Activated CD8-positive, alpha-beta T cell treated with anti-CD3 and anti-CD28 coated beads, Interleukin-2, amount 10 ng/mL, durations not matched to agents 7 days and 5 days (primary cell): Measurements from ENCODE around the gene ASIC1. TPM values are rescaled to one million over a fixed set of nuclear protein-coding genes. Genes with fewer than 3 reads are reported as not detected.
A peak's percentile ranks its signal among the peaks of the same experiment; 100 is the strongest.

Source experiments
- ATAC-seq: fragments of 150-1000 bp; cut with Tn5 transposase; one replicate; pipeline ENCODE4 v1.10.0; 2021; ENCODE audit warnings: moderate library complexity
- CTCF ChIA-PET: fragments of 350-600 bp; sonication (Branson Sonifier 250); formaldehyde crosslinking; loops from one replicate; lab custom pipeline; 2021; ENCODE audit warnings: antibody characterized with exemption; lab: Charles Lee
- POLR2A ChIA-PET: fragments of 350-600 bp; sonication (Branson Sonifier 250); formaldehyde crosslinking; loops from one replicate; lab custom pipeline; 2021; ENCODE audit warnings: antibody characterized with exemption; lab: Charles Lee
- DNase-seq: peaks from one replicate; pipeline ENCODE4 v3.0.0-alpha.2; 2020
- H3K27ac Mint-ChIP-seq: one replicate; pipeline ENCODE4 v1.8.0; 2021; ENCODE audit warnings: mild to moderate bottlenecking, mixed read lengths
- H3K27me3 Mint-ChIP-seq: one replicate; pipeline ENCODE4 v1.8.0; 2021; ENCODE audit warnings: low read depth, mixed read lengths
- H3K36me3 Mint-ChIP-seq: one replicate; pipeline ENCODE4 v1.8.0; 2021; ENCODE audit warnings: low read depth, mixed read lengths
- H3K4me1 Mint-ChIP-seq: one replicate; pipeline ENCODE4 v1.8.0; 2021; ENCODE audit warnings: low read depth, mixed read lengths
- H3K4me3 Mint-ChIP-seq: one replicate; pipeline ENCODE4 v1.8.0; 2021; ENCODE audit warnings: mild to moderate bottlenecking, mixed read lengths
- H3K9me3 Mint-ChIP-seq: one replicate; pipeline ENCODE4 v1.8.0; 2022; ENCODE audit warnings: mixed read lengths; ENCODE audit not compliant: insufficient read depth
- total RNA-seq, 2 experiments: library from RNA; stranded (reverse); gene quantifications; one replicate each; pipeline ENCODE4 v1.2.3, GENCODE V29; 2021

Gene ASIC1
- total RNA-seq, 2 experiments from 2014 or later: 25.4 to 27.9 TPM

- ChIA-PET CTCF (interaction anchor here (0.7 to 7.0 kb wide), 34 partner anchors 8 to 333 kb away, joined by 3 to 144 read pairs (median 9); partner anchors contain the start of genes CERS5, FAM186A, GPD1 and LIMA1), POLR2A (interaction anchor here (0.8 to 4.0 kb wide), 7 partner anchors 12 to 102 kb away, joined by 3 to 44 read pairs (median 12); partner anchors contain the start of genes CERS5, RACGAP1 and SMARCD1)
- Mint-ChIP-seq H3K4me3 (no peak overlapping the region), H3K9me3 (no peaks in the 10 kb centered on the region), H3K27me3 (no peaks in the 10 kb centered on the region), H3K27ac (peak overlapping the region; percentile 73), H3K36me3 (peaks cover 9% of the 10 kb centered on the region), H3K4me1 (peaks cover 28% of the 10 kb centered on the region)
- ATAC-seq: no peak
- DNase-seq: no peak
Observed at GRCh38 chr12:50110127-50110761, 52.8 kb downstream of the ASIC1 start.

GRCh38 chr12:50110762-50111351 lies 53.5 kb downstream of the ASIC1 start:
- Mint-ChIP-seq H3K9me3 (no peaks in the 10 kb centered on the region), H3K4me3 (peak overlapping the region; percentile 95), H3K36me3 (peaks cover 15% of the 10 kb centered on the region), H3K4me1 (peaks cover 33% of the 10 kb centered on the region), H3K27ac (peak overlapping the region; percentile 99), H3K27me3 (no peaks in the 10 kb centered on the region)
- ChIA-PET CTCF (interaction anchor here (0.7 to 7.0 kb wide), 52 partner anchors 8 to 918 kb away, joined by 3 to 144 read pairs (median 6); partner anchors contain the start of genes CERS5, FAM186A, GPD1 and LIMA1), POLR2A (interaction anchor here (0.8 to 4.0 kb wide), 8 partner anchors 11 to 172 kb away, joined by 3 to 44 read pairs (median 10); partner anchors contain the start of genes CERS5, LIMA1, RACGAP1 and SMARCD1)
- DNase-seq (no peak), ATAC-seq (no peak)

- POLR2A ChIA-PET: interaction anchor here (0.9 to 4.0 kb wide), 14 partner anchors 8 to 172 kb away, joined by 3 to 44 read pairs (median 6); partner anchors contain the start of genes CERS5, GPD1, LIMA1 and RACGAP1
- Mint-ChIP-seq H3K4me3 (peak overlapping the region; percentile 95), H3K27me3 (no peaks in the 10 kb centered on the region), H3K4me1 (peaks cover 34% of the 10 kb centered on the region), H3K36me3 (peaks cover 18% of the 10 kb centered on the region), H3K9me3 (no peaks in the 10 kb centered on the region), H3K27ac (peak overlapping the region; percentile 99)
- no peak for DNase-seq
- no peak for ATAC-seq
- CTCF ChIA-PET: interaction anchor here (0.6 to 7.0 kb wide), 54 partner anchors 9 to 918 kb away, joined by 3 to 144 read pairs (median 6); partner anchors contain the start of genes CERS5, DIP2B, FAM186A and GPD1
Observed at GRCh38 chr12:50111395-50111692, 53.9 kb downstream of the ASIC1 start.

GRCh38 chr12:50111693-50112455 lies 54.5 kb downstream of the ASIC1 start, which contains the start of gene COX14:
TSS of gene COX14 (plus strand) at chr12:50112236. CDS start at chr12:50120044, 7,808 bp downstream.
- peak; percentile 99 for DNase-seq
- no peaks in the 10 kb centered on the region for H3K9me3 Mint-ChIP-seq
- CTCF ChIA-PET: interaction anchor here (0.6 to 7.0 kb wide), 61 partner anchors 10 to 971 kb away, joined by 3 to 144 read pairs (median 5); partner anchors contain the start of genes CERS5, CSRNP2, DIP2B and FAM186A
- H3K27me3 Mint-ChIP-seq: no peaks in the 10 kb centered on the region
- H3K4me3 Mint-ChIP-seq: peak within 1 kb of the TSS; percentile 95
- peak; percentile 91 for ATAC-seq
- peaks cover 39% of the 10 kb centered on the region for H3K4me1 Mint-ChIP-seq
- H3K36me3 Mint-ChIP-seq: peaks cover 24% of the 10 kb centered on the region
- POLR2A ChIA-PET: interaction anchor here (0.6 to 4.0 kb wide), 26 partner anchors 9 to 1703 kb away, joined by 3 to 44 read pairs (median 4); partner anchors contain the start of genes CERS5, GPD1, LIMA1 and RACGAP1
- H3K27ac Mint-ChIP-seq: peak within 1 kb of the TSS; percentile 99

GRCh38 chr12:50112456-50113218 lies 55.2 kb downstream of the ASIC1 start:
- ATAC-seq: no peak
- Mint-ChIP-seq H3K27ac (peak overlapping the region; percentile 99), H3K4me1 (peaks cover 40% of the 10 kb centered on the region), H3K36me3 (peaks cover 28% of the 10 kb centered on the region), H3K4me3 (peak overlapping the region; percentile 95), H3K9me3 (no peaks in the 10 kb centered on the region), H3K27me3 (no peaks in the 10 kb centered on the region)
- CTCF ChIA-PET: interaction anchor here (0.6 to 7.0 kb wide), 36 partner anchors 11 to 392 kb away, joined by 3 to 144 read pairs (median 14); partner anchors contain the start of genes CERS5, DIP2B, GPD1 and LIMA1
- POLR2A ChIA-PET: interaction anchor here (0.6 to 4.0 kb wide), 26 partner anchors 9 to 1703 kb away, joined by 3 to 44 read pairs (median 4); partner anchors contain the start of genes CERS5, GPD1, LIMA1 and RACGAP1
- DNase-seq: no peak

GRCh38 chr12:50117057-50117622 lies 59.7 kb downstream of the ASIC1 start:
- H3K4me1 Mint-ChIP-seq: peaks cover 26% of the 10 kb centered on the region
- H3K9me3 Mint-ChIP-seq: no peaks in the 10 kb centered on the region
- ChIA-PET POLR2A (interaction anchor here (0.9 kb wide), 1 partner anchor 8 kb away, joined by 3 read pairs; no protein-coding TSS in a partner anchor), CTCF (interaction anchor here (0.8 to 3.2 kb wide), 3 partner anchors 15 to 150 kb away, joined by 3 to 15 read pairs (median 6); no protein-coding TSS in a partner anchor)
- H3K27me3 Mint-ChIP-seq: no peaks in the 10 kb centered on the region
- H3K27ac Mint-ChIP-seq: no peak overlapping the region
- H3K4me3 Mint-ChIP-seq: no peak overlapping the region
- DNase-seq (no peak), ATAC-seq (no peak)
- H3K36me3 Mint-ChIP-seq: peaks cover 40% of the 10 kb centered on the region

GRCh38 chr12:50119387-50119786 lies 62.0 kb downstream of the ASIC1 start:
- ChIA-PET CTCF (interaction anchor here (0.8 to 3.2 kb wide), 4 partner anchors 9 to 63 kb away, joined by 3 to 15 read pairs (median 4); no protein-coding TSS in a partner anchor), POLR2A (no interaction called here)
- Mint-ChIP-seq H3K27ac (no peak overlapping the region), H3K27me3 (no peaks in the 10 kb centered on the region), H3K4me1 (peaks cover 14% of the 10 kb centered on the region), H3K4me3 (no peak overlapping the region), H3K9me3 (no peaks in the 10 kb centered on the region), H3K36me3 (peaks cover 44% of the 10 kb centered on the region)
- ATAC-seq (no peak), DNase-seq (no peak)

- ChIA-PET POLR2A (interaction anchor here (0.7 to 4.6 kb wide), 2 partner anchors 9 to 80 kb away, joined by 3 to 27 read pairs; partner anchors contain the start of gene COX14), CTCF (interaction anchor here (10.7 kb wide), 1 partner anchor 9 kb away, joined by 114 read pairs; the partner anchor contains the start of gene COX14)
- Mint-ChIP-seq H3K4me3 (no peak overlapping the region), H3K27me3 (no peaks in the 10 kb centered on the region), H3K4me1 (peaks cover 17% of the 10 kb centered on the region), H3K36me3 (peaks cover 40% of the 10 kb centered on the region), H3K9me3 (no peaks in the 10 kb centered on the region), H3K27ac (no peak overlapping the region)
- DNase-seq (no peak), ATAC-seq (no peak)
Observed at GRCh38 chr12:50120521-50120920, 63.1 kb downstream of the ASIC1 start.

- POLR2A ChIA-PET: interaction anchor here (0.7 to 4.6 kb wide), 2 partner anchors 9 to 80 kb away, joined by 3 to 27 read pairs; partner anchors contain the start of gene COX14
- H3K27me3 Mint-ChIP-seq: no peaks in the 10 kb centered on the region
- no peak overlapping the region for H3K27ac Mint-ChIP-seq
- CTCF ChIA-PET: interaction anchor here (10.7 kb wide), 1 partner anchor 9 kb away, joined by 114 read pairs; the partner anchor contains the start of gene COX14
- H3K4me3 Mint-ChIP-seq: no peak overlapping the region
- no peak for ATAC-seq
- H3K4me1 Mint-ChIP-seq: peaks cover 17% of the 10 kb centered on the region
- H3K36me3 Mint-ChIP-seq: peaks cover 40% of the 10 kb centered on the region
- H3K9me3 Mint-ChIP-seq: no peaks in the 10 kb centered on the region
- no peak for DNase-seq
Observed at GRCh38 chr12:50120953-50121352, 63.6 kb downstream of the ASIC1 start.

- ATAC-seq (no peak), DNase-seq (no peak)
- peaks cover 34% of the 10 kb centered on the region for H3K36me3 Mint-ChIP-seq
- ChIA-PET CTCF (interaction anchor here (10.7 kb wide), 1 partner anchor 10 kb away, joined by 114 read pairs; the partner anchor contains the start of gene COX14), POLR2A (interaction anchor here (4.6 kb wide), 1 partner anchor 10 kb away, joined by 27 read pairs; the partner anchor contains the start of gene COX14)
- peak overlapping the region; percentile 5 for H3K27ac Mint-ChIP-seq
- H3K4me1 Mint-ChIP-seq: peaks cover 14% of the 10 kb centered on the region
- no peaks in the 10 kb centered on the region for H3K27me3 Mint-ChIP-seq
- no peaks in the 10 kb centered on the region for H3K9me3 Mint-ChIP-seq
- H3K4me3 Mint-ChIP-seq: no peak overlapping the region
Observed at GRCh38 chr12:50121641-50122040, 64.2 kb downstream of the ASIC1 start.
